HEK293T (cell line): ENCODE data around the gene ZMAT5.

ENCODE experiments used
- ARNT ChIP-seq: fragments of 450-650 bp; IDR thresholded peaks from 2 replicates; pipeline ENCODE4 v1.6.1; 2017; ENCODE audit warnings: mild to moderate bottlenecking
- BHLHE40 ChIP-seq: fragments of 450-650 bp; IDR thresholded peaks from 2 replicates; pipeline ENCODE4 v1.6.1; 2016; ENCODE audit warnings: mild to moderate bottlenecking, moderate library complexity, borderline replicate concordance
- CTBP1 ChIP-seq: fragments of 450-650 bp; IDR thresholded peaks from 2 replicates; pipeline ENCODE4 v1.6.1; 2016; ENCODE audit warnings: borderline replicate concordance
- FOXA1 ChIP-seq: fragments of 450-650 bp; IDR thresholded peaks from 2 replicates; pipeline ENCODE4 v1.6.1; 2016; ENCODE audit warnings: mild to moderate bottlenecking
- FOXK2 ChIP-seq: fragments of 450-650 bp; IDR thresholded peaks from 2 replicates; pipeline ENCODE4 v1.6.1; 2016; ENCODE audit warnings: mild to moderate bottlenecking
- FOXM1 ChIP-seq: fragments of 450-650 bp; IDR thresholded peaks from 2 replicates; pipeline ENCODE4 v1.6.1; 2017; ENCODE audit warnings: mild to moderate bottlenecking, borderline replicate concordance
- HDGF ChIP-seq: fragments of 450-650 bp; IDR thresholded peaks from 2 replicates; pipeline ENCODE4 v1.6.1; 2017; ENCODE audit warnings: antibody characterized with exemption, borderline replicate concordance
- L3MBTL2 ChIP-seq: fragments of 450-650 bp; conservative IDR thresholded peaks from 2 replicates; pipeline ENCODE4 v1.6.1; 2016; ENCODE audit warnings: mild to moderate bottlenecking
- LEF1 ChIP-seq: fragments of 450-650 bp; IDR thresholded peaks from 2 replicates; pipeline ENCODE4 v1.6.1; 2017; ENCODE audit warnings: mild to moderate bottlenecking, borderline replicate concordance
- SP1 ChIP-seq: fragments of 450-650 bp; IDR thresholded peaks from 2 replicates; pipeline ENCODE4 v1.6.1; 2017
- ZNF384 ChIP-seq: fragments of 450-650 bp; IDR thresholded peaks from 2 replicates; pipeline ENCODE4 v1.6.1; 2016

- TF ChIP-seq FOXM1 (no peak), HDGF (no peak), FOXK2 (no peak), L3MBTL2 (no peak), CTBP1 (no peak), ZNF384 (no peak), FOXA1 (no peak), SP1 (no peak), BHLHE40 (no peak), ARNT (no peak), LEF1 (no peak)
Measured at GRCh38 chr22:29700206-29700899, 66.5 kb downstream of the ZMAT5 start.
